RWPE2 (cell line): ENCODE data around the gene GNAQ.

Experiments used
- ATAC-seq: fragments of 200-7000 bp; cut with Tn5 transposase; 3 replicates; pipeline ENCODE4 v1.9.1; 2021; ENCODE audit warnings: low read depth
- DNase-seq: peaks from one replicate; pipeline ENCODE4 v3.0.0-alpha.2; 2020; ENCODE audit warnings: low spot score
- H3K27ac ChIP-seq: fragments of 450-650 bp; 2 replicates; pipeline ENCODE4 v1.5.1; 2017; ENCODE audit warnings: mild to moderate bottlenecking; ENCODE audit not compliant: poor library complexity, severe bottlenecking
- H3K27me3 ChIP-seq: fragments of 250-450 bp; sonication (Bioruptor Pico); 2 replicates; pipeline ENCODE4 v1.5.1; 2021; ENCODE audit warnings: mild to moderate bottlenecking, moderate library complexity; ENCODE audit not compliant: insufficient read depth, poor library complexity, severe bottlenecking
- H3K36me3 ChIP-seq: fragments of 250-450 bp; sonication (Bioruptor Pico); 2 replicates; pipeline ENCODE4 v1.5.1; 2020; ENCODE audit warnings: low read depth, mild to moderate bottlenecking, moderate library complexity
- H3K4me1 ChIP-seq: fragments of 250-450 bp; sonication (Bioruptor Pico); 2 replicates; pipeline ENCODE4 v1.5.1; 2021; ENCODE audit warnings: mild to moderate bottlenecking, moderate library complexity; ENCODE audit not compliant: insufficient read depth, poor library complexity, severe bottlenecking
- H3K4me3 ChIP-seq: fragments of 250-450 bp; sonication (Bioruptor Pico); 2 replicates; pipeline ENCODE4 v1.5.1; 2021; ENCODE audit warnings: mild to moderate bottlenecking, moderate library complexity; ENCODE audit not compliant: severe bottlenecking
- H3K9me3 ChIP-seq: fragments of 250-450 bp; sonication (Bioruptor Pico); 2 replicates; pipeline ENCODE4 v1.5.1; 2021; ENCODE audit warnings: mild to moderate bottlenecking, moderate library complexity; ENCODE audit not compliant: severe bottlenecking
- TF ChIP-seq, protein P1 (sequence below): fragments of 450-650 bp; IDR thresholded peaks from one replicate; pipeline ENCODE4 v1.5.1; 2017; ENCODE audit warnings: mild to moderate bottlenecking, moderate library complexity; ENCODE audit not compliant: poor library complexity, severe bottlenecking

Gene GNAQ

GRCh38 chr9:77980622-77981021, 51.0 kb downstream of the GNAQ start:
- DNase-seq, result no peak
- Histone ChIP-seq H3K27me3 (no peaks in the 10 kb centered on the region), H3K9me3 (no peaks in the 10 kb centered on the region), H3K27ac (peak overlapping the region; percentile 91), H3K4me1 (peaks cover 45% of the 10 kb centered on the region), H3K4me3 (no peak overlapping the region), H3K36me3 (peaks cover 5% of the 10 kb centered on the region)
- TF ChIP-seq, protein P1, sequence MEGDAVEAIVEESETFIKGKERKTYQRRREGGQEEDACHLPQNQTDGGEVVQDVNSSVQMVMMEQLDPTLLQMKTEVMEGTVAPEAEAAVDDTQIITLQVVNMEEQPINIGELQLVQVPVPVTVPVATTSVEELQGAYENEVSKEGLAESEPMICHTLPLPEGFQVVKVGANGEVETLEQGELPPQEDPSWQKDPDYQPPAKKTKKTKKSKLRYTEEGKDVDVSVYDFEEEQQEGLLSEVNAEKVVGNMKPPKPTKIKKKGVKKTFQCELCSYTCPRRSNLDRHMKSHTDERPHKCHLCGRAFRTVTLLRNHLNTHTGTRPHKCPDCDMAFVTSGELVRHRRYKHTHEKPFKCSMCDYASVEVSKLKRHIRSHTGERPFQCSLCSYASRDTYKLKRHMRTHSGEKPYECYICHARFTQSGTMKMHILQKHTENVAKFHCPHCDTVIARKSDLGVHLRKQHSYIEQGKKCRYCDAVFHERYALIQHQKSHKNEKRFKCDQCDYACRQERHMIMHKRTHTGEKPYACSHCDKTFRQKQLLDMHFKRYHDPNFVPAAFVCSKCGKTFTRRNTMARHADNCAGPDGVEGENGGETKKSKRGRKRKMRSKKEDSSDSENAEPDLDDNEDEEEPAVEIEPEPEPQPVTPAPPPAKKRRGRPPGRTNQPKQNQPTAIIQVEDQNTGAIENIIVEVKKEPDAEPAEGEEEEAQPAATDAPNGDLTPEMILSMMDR, result no peak
- ATAC-seq, result no peak

DNA sequence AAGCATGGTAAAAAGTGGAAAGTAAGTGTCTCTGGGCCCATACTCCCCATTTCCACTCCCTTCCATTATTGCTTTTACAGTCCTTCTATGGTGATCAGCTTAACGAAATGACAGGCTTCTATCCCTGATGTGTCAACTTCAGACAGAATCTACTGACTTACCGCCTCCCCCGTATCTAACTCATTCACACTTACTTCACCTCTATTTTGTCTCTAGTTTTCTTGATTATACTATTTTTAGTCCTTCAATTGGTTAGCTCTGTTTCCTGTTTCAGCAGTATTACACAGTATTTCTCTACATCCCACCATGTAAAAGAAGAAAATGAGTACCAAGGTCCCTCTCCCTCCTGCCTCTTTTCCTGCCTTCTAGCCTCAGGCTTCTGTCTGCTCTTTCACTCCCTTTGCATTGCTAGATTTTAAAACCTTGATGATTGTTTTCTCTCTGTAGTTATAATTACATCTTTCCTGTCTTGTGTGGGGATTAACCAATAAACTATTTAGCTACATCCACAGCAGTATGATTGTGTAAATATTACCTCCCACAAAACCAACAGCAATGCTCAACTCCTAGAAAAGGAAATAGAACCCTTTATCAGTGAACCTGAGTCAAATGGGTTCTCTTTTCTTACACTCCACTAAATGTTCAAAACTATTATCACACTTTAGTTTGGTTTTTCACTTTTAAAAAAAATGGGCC, 53.4 kb downstream of the GNAQ start:
- TF ChIP-seq, protein P1, result no peak
- no peaks in the 10 kb centered on the region for H3K27me3 ChIP-seq
- H3K36me3 ChIP-seq, result peaks cover 5% of the 10 kb centered on the region
- DNase-seq (no peak), ATAC-seq (no peak)
- H3K4me1 ChIP-seq, result peaks cover 45% of the 10 kb centered on the region
- H3K9me3 ChIP-seq, result no peaks in the 10 kb centered on the region
- H3K27ac ChIP-seq, result peak overlapping the region; percentile 6
- no peak overlapping the region for H3K4me3 ChIP-seq

DNA sequence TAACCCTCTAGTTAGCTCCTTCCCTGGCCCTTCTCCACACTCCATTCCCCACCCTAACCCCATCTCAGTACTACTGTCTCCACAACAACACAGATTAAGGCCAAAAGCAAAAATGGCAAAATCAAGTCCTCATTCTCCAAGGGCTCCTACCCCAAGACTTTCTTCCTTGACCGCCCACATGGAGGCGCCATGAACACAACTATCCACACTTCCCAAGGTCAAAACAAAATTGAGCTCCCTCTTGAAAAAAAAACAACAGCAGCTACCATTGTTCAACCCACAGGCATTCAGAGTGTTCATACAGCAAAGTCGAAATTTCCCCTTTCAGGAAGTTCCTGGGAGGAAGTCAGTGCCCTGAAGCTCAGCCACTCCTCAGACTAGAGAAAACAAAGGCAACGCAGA, 54.4 kb downstream of the GNAQ start:
- peaks cover 2% of the 10 kb centered on the region for H3K9me3 ChIP-seq
- ATAC-seq, result no peak
- H3K27me3 ChIP-seq, result no peaks in the 10 kb centered on the region
- peaks cover 40% of the 10 kb centered on the region for H3K4me1 ChIP-seq
- no peak overlapping the region for H3K4me3 ChIP-seq
- peaks cover 5% of the 10 kb centered on the region for H3K36me3 ChIP-seq
- H3K27ac ChIP-seq, result no peak overlapping the region
- TF ChIP-seq, protein P1, result peak; percentile 40
- no peak for DNase-seq

GRCh38 chr9:77975806-77976205, 55.8 kb downstream of the GNAQ start:
- TF ChIP-seq, protein P1, result no peak
- ATAC-seq (no peak), DNase-seq (no peak)
- Histone ChIP-seq H3K9me3 (peaks cover 2% of the 10 kb centered on the region), H3K4me3 (no peak overlapping the region), H3K4me1 (peaks cover 28% of the 10 kb centered on the region), H3K36me3 (peaks cover 5% of the 10 kb centered on the region), H3K27ac (no peak overlapping the region), H3K27me3 (no peaks in the 10 kb centered on the region)

GRCh38 chr9:77975036-77975435, 56.6 kb downstream of the GNAQ start:
- Histone ChIP-seq H3K4me3 (no peak overlapping the region), H3K36me3 (peaks cover 5% of the 10 kb centered on the region), H3K27ac (no peak overlapping the region), H3K27me3 (no peaks in the 10 kb centered on the region), H3K4me1 (peaks cover 21% of the 10 kb centered on the region), H3K9me3 (peaks cover 2% of the 10 kb centered on the region)
- ATAC-seq (no peak; the same call in 2 of the 3 replicates), DNase-seq (no peak)
- TF ChIP-seq, protein P1, result no peak
